IPS-11a (cell line): ENCODE measurements around the gene GEMIN4.
"Not testable (repeated sequence)": the region's sequence is repeated elsewhere in the genome, so short reads cannot be mapped to it uniquely, and the experiment has no call there.

ENCODE experiments used
- H3K4me3 ChIP-seq: one replicate; pipeline ENCODE4 v1.5.1; 2013; ENCODE audit warnings: low read depth, low read length, control low read depth

Gene GEMIN4

DNA sequence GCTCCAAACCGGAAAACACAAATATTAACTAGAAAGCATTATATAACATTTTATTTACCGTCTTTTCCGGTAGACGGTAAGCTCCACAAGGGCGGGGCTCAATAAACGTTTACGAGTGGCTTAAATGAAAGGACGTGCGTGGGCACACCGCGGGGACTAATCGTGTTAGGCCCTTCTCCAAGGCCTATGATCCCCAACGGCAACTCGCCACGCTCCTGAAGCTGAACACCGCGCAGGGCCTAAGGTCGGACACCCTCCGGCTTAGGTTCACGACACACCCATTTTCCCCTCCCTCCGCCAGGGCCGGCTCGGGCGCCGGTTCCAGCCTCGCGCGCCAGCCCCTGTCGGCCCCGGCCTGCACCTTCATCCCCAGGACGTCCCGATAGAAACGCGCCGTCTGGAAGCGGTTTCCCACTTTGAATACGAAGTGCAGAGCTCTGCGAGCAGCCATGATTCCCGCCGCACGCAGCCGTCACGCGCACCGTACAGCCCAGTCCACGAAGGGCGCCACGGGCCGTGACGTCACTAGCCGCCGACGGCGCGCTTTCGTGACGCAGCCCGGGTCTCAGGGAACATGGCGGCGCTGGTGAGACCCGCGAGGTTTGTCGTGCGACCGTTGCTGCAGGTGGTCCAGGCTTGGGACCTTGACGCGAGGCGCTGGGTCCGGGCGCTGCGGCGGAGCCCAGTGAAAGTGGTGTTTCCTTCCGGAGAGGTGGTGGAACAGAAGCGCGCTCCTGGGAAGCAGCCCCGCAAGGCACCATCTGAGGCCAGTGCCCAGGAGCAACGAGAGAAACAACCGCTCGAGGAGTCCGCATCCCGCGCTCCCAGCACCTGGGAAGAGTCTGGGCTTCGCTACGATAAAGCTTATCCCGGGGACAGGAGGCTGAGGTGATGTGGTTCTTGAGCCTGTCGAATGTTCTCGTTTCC lies 30.0 kb upstream of the GEMIN4 start, which contains the start of the genes GLOD4 and MRM3:
TSS of gene GLOD4 (minus strand) at position 476 of the 927 bp plus-strand sequence. CDS start at position 451, 25 bp downstream.
TSS of gene MRM3 (plus strand) at position 549 of the 927 bp plus-strand sequence. CDS start at position 575, 26 bp downstream.
- H3K4me3 ChIP-seq, result peak within 1 kb of the TSS; percentile 77

DNA sequence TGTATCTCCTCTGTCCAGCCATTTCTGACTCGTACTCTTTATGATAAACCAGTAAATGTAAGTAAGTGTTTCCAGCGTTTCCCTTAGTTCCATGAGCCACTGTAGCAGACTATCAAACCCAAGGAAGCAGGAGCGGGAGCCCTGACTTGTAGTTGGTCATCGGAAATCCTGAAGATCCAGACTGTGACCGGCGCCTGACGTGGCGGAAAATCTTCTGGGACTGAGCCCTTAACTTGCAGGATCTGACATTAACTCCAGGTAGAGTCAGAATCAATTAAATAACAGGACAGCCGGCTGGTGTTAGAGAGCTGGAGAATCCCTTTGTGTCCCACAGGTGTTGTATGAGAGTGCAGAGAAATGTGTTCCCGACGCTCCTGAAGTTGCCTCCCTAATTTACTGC lies 26.0 kb upstream of the GEMIN4 start:
- H3K4me3 ChIP-seq, result no peak overlapping the region

GRCh38 chr17:774313-774584 lies 22.2 kb upstream of the GEMIN4 start:
- no peak overlapping the region for H3K4me3 ChIP-seq

- H3K4me3 ChIP-seq, result no peak overlapping the region
These were observed 21.6 kb upstream of the GEMIN4 start for GRCh38 chr17:773467-774312.

- H3K4me3 ChIP-seq, result no peak overlapping the region
These were observed 21.0 kb upstream of the GEMIN4 start for GRCh38 chr17:773016-773415.

- H3K4me3 ChIP-seq, result no peak overlapping the region
These were observed 15.0 kb upstream of the GEMIN4 start for GRCh38 chr17:767076-767475.

DNA sequence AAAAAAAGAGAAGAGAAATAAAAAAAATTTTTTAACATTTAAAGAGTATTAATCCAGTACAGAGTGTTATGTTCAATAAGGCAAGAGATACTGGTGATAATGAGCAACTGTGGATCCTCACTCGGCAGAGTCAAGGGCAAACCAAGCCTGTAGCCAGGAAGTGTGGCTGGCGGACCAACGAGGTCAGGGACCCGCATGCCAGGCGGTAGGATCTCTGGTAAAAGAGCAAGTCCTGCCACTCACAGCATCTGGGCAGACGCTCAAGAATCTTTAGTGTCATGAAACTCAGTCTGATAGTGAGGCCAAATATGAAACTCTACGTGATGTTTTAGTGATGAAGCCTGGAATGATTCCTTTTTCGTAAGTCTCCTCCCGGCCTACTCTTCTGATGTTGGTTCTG lies 8.3 kb upstream of the GEMIN4 start:
- no peak overlapping the region for H3K4me3 ChIP-seq

GRCh38 chr17:759964-760363 lies 7.9 kb upstream of the GEMIN4 start:
- no peak overlapping the region for H3K4me3 ChIP-seq

DNA sequence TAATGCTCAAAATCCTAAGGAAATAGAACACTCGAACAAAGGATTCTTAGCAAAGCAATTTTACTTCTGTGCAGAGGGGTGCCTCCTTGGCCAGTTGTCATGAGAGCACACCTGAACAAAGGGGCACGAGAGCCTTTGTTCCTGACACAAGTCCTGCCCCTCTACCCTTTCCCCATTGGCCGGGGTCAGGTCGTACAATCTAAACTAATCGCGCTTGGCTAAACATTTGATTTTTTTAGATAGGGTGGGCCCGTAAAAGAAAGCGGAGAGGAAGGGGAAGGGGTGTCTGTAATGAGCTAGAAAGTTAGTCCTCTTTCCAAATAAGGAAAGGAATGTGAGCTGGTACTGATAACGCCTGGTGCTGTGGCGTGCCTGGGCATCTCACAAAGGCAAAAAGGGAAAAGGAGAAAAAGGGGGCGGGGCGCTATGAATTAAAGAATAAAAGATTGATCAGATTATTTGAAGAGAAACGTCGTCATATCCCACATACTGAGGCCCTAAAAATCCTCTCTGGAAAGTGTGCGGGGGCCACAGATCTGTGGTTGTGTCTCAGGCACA lies 4.0 kb upstream of the GEMIN4 start:
- not testable (repeated sequence) for H3K4me3 ChIP-seq

- H3K4me3 ChIP-seq, result not testable (repeated sequence)
These were observed 3.4 kb upstream of the GEMIN4 start for GRCh38 chr17:755319-755961.

DNA sequence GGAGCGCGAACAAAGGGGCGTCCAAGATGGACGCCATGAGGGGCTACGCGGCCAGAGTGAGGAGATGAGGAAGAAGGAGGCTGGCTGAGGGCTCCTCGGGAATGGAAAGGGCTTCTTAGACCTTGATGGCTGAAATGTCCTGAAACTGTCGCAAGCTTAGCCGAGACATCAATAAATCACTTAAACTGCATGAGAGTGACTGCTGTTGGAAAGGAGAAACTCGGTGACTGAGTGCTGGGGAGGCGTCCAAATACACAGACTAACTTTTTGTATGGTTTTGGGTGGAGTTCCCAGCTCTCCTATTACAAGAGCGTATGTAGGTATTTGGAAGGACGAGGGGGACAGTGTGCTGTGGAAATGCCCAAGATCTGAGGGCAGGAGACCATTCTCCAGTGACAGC lies 1.4 kb upstream of the GEMIN4 start:
- no peak overlapping the region for H3K4me3 ChIP-seq

- H3K4me3 ChIP-seq, result peak overlapping the region; percentile 91
These were observed 656 bp upstream of the GEMIN4 start for GRCh38 chr17:752620-753219.

- H3K4me3 ChIP-seq, result peak overlapping the region; percentile 91
These were observed 629 bp downstream of the GEMIN4 start for GRCh38 chr17:751269-752001.

DNA sequence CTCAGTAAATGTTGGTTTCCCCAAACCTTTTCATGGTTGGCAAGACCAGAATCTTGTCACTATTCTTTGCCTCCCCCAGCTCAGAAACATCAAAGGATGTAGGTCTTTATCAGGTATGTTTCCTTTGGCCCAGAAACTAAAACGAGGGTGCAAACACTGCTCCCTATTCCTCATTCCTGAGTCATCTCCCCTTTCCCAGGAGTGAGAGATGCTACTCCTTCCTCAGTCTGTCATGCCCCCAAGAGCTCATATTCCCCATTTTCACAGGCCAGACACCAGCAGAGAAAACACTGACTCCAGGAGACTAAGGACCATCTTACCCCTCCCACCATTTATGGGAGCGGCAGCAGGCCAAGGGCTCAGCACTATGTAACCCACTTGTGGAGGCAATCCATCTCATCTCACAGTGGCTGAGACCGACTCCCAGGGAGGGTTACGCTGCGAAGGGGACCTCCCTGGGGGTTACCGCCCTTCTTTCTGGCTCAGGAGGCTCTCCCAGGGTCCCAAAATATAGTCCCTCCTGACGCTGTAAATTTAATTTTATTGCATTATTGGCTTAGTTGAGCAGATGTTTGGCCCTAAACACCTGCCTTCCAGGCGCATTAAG lies 1.5 kb downstream of the GEMIN4 start:
- H3K4me3 ChIP-seq, result peak overlapping the region; percentile 91

DNA sequence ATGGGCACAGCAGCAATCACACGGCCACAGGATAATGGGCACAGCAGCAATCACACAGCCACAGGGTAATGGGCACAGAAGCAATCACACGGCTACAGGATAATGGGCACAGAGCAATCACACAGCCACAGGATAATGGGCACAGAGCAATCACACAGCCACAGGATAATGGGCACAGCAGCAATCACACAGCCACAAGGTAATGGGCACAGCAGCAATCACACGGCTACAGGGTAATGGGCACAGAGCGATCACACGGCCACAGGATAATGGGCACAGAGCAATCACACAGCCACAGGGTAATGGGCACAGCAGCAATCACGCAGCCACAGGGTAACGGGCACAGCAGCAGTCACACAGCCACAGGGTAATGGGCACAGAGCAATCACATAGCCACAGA lies 2.7 kb downstream of the GEMIN4 start:
- not testable (repeated sequence) for H3K4me3 ChIP-seq

DNA sequence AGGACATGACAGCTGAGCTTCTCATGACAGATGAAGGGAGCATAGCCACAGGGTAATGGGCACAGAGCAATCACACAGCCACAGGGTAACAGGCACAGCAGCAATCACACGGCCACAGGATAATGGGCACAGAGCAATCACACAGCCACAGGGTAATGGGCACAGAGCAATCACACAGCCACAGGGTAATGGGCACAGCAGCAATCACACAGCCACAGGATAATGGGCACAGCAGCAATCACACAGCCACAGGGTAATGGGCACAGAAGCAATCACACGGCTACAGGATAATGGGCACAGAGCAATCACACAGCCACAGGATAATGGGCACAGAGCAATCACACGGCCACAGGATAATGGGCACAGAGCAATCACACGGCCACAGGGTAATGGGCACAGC lies 3.5 kb downstream of the GEMIN4 start:
- H3K4me3 ChIP-seq, result not testable (repeated sequence)

GRCh38 chr17:746783-747629 lies 5.1 kb downstream of the GEMIN4 start:
- H3K4me3 ChIP-seq, result no peak overlapping the region

GRCh38 chr17:746181-746580 lies 5.9 kb downstream of the GEMIN4 start:
- H3K4me3 ChIP-seq, result no peak overlapping the region

GRCh38 chr17:745406-745805 lies 6.7 kb downstream of the GEMIN4 start:
- no peak overlapping the region for H3K4me3 ChIP-seq
